HG02840 (cell line): ENCODE measurements around the gene ENOPH1.

Experiments used
- ATAC-seq: cut with Tn5 transposase; IDR thresholded peaks from one replicate; pipeline ENCODE4 v1.9.1; 2021; ENCODE audit warnings: mild to moderate bottlenecking, moderate library complexity, moderate number of reproducible peaks; ENCODE audit not compliant: unreplicated experiment, low FRiP score

The ENOPH1 gene

DNA sequence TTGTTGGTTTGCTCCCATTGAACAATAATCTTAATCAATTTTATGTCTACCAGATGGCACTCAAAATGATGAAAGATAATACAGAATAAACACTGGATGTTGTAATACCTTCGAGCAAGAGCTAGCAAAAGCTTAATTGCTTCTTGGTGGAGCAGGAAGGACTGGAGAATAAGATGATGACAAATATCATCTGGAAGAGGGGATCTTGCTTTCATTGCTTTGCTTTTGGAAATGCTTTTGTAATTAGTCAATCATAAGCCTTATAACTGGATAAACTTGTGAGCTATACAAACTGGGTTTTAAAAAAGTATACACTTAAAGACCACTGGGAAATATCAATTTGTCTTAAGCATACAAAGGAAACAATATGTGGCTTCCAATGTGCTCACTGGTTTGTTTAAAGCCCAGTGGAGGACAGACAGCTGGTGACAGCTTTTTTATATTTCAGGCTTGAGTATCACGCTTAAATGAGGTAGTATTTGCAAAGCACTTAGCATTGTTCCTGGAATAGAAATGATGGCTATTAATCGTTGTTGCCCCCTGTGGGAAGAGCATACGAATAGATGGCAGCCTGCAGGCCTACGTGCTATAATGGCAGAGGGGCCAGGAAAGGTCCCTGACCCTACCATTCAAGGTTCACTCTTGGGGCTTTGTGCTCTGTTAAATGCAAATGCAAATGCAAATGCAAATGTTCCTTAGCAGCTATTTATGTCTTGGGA lies 70.2 kb downstream of the ENOPH1 start:
- no peak for ATAC-seq

DNA sequence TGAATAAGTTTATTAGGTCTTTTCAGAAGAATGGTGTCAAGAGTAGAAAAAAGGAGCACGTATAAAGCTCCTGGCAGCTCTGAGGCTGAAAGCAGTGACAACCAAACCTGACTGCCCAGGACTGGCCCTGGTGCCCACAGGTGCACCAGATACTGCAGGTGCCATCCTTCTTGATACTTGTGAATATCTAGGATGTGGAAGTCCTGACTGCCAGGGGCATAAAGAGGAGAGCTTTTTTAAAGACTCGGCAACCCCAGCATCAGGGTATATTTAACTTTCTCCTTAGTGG lies 70.7 kb downstream of the ENOPH1 start:
- no peak for ATAC-seq

DNA sequence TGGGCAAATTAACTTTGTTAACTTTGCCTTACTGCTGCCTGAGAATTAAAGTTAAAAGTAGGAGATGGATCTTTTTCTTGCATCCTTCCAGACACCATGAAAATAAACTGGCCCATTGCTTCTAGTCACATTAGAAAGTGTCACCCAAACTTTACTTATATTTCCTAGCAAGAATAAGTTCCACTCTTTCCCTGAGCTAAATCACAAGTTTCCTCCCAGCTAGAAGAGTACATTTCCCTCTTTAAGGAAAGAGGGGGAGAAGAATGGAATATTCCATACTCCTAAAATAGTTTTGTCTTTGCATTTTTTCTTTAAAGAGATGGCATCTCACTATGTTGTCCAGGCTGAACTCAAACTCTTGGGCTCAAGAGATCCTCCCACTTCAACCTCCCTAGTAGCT lies 77.6 kb downstream of the ENOPH1 start:
- ATAC-seq = no peak

DNA sequence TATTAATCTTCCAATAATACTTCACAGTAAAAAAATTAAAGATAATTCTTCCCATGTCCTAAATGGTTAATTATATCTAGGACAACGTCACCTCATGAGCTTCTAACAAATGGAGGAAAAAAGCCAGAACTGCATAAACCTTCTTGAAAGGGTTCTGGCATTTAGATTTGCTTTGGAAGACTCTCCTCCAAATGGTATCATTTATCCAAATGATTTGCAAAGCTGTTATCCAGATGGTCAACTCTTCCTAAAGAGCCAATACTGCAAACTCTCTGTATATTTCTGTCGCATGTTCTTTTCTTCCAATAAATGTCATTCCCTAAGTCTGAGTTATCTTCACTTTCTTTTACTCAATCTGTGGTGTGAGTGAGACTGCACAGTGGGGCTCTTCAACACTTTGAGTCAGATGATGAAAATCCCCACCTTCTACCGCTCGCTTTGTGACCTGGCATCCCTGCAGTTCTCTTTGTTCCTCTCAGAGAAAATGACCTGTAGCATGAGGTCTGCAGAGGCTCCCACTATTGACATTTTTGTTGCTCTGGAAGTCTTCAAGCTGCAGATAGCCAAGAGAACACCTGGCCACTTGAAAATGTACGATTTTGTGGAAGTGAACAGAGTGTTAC lies 78.5 kb downstream of the ENOPH1 start:
- ATAC-seq = no peak

DNA sequence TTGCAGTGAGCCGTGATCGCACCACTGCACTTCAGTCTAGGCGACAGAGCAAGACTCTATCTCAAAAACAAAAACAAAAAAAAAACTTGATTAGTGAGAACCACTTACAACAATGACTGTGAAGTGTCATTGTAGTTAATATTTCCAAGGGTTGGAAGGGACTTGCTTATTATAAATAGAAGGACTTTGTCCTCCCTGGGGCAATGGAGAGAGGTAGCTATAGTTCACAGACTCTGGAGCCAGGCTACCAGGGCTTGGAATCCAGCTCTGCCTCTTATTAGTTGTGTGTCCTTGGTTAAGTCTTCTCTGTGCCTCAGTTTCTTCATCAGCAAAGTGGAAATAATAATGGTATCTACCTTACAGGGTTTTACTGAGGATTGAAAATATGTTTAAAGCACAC lies 79.8 kb downstream of the ENOPH1 start:
- no peak for ATAC-seq
